GM19463 (cell line): ENCODE measurements around the gene DPPA4.

Source experiments
- ATAC-seq: cut with Tn5 transposase; IDR thresholded peaks from one replicate; pipeline ENCODE4 v1.9.1; 2021; ENCODE audit warnings: mild to moderate bottlenecking, moderate library complexity; ENCODE audit not compliant: unreplicated experiment

Gene DPPA4

DNA sequence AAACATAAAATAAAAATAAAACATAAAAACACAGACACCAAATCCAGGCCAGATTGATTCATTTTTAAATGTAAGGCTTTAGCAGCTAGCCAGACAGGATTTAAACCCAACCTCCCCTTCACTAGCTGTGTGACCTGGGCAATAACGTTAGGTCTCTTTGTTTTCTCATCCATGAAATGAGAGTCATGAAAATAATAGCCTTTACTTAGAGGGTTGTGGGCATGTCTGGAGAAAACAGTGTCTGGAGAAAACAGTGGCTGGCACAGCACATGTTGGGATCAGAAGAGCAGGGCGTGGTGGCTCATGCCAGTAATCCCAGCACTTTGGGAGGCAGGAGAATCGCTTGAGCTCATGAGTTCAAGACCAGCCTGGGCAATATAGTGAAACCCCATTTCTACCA lies 1.9 kb upstream of the DPPA4 start:
- no peak for ATAC-seq

DNA sequence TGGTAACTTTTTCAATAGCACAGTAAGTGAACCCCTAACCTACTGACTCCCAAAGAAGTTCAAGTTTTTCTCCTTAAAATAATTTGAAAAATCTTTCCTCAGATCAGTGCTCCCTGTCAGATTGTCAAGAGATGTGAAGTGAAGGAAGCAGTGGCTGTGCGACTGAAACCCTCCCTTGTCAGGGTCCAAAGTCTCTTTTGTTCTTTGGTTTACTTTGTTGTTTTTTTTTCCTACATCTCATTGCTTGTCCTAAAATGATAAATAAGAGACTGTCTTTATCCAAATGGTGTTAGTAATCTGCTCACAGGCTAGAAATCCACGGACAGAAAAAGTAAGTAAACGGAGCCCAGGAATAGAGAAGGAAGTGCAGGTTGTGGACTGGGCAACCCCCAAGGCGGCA lies 976 bp upstream of the DPPA4 start:
- no peak for ATAC-seq

DNA sequence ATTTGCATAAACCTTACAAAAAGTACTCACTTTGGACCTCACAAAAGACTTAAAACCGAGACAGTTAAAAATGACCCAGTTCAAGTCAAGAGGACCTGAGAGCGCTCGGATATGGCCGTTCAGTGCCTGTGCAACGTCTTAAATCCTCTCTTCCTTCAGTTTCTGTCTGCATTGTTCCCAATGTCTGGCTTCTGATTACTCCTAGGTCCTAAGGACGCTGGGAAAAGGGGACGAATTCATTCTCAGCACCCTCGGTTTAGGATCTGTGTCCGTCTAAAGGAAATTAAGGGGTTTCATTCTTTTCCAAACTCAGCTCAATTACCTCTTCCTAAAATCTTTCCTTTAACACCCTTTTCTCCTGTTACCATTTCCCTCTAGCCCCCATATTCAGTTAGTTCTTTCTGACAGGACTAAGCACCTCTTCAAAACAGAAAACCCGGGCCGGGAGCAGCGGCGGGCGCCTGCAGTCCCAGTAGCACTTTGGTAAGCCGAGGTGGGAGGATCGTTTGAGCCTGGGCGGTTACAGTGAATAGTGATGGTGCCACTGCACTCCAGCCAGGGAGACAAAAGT lies 970 bp downstream of the DPPA4 start:
- ATAC-seq = no peak

DNA sequence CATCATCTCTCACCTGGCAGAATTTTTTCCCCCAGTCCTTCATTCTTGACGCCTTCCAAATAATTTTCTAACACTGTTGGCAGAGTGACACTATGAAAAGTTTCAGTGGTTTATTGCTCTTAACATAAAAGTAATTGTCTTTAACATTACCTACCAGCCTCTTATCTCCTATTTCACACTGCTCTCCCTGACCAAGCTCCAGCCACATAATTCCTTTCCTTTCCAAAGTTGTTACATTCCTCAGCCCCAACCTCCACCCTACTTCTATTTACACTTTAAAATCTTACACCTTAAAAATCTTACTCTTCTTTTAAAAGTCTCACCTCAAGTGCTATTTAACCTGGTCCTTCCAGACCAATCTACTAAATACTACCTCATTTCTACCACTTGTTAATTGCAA lies 2.8 kb downstream of the DPPA4 start:
- ATAC-seq = no peak

DNA sequence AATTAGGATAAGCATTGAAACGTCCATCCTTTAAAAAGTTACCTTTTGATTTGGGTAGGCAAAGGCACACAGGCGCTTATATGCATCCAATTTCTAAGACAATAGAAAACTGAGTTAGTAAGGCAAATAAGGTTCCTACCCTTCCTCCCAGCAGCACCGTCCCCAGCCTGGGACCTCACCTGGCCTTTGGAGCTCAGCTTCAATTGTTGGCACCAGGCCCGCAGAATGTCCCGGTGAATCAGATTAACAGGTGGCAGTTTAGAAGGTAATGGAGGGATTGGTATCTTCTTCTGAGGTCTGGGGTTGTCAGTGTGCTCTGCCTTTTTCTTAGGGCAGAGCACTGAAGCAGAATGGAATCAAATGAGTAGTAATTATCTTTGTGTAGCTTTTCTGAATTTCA lies 5.7 kb downstream of the DPPA4 start:
- ATAC-seq = no peak

DNA sequence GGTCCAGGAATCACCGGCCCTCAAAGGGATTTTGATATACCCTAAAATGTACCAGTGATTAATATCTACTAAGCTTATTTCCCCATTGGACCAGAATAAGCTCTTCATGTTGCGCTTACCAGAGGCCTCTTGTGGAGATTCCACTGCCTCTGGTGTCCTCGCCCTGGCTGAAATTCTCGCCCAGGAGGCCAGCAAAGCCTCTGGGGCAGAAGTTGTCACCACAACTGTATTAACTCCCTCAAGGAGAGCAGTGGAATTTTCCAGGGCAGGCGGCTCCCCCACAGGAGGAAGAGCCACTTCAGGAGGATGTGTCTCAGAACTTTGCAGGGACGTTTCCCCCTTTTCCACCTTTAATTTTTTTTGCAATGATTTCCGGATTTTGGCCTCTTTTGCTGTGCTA lies 6.9 kb downstream of the DPPA4 start:
- no peak for ATAC-seq

DNA sequence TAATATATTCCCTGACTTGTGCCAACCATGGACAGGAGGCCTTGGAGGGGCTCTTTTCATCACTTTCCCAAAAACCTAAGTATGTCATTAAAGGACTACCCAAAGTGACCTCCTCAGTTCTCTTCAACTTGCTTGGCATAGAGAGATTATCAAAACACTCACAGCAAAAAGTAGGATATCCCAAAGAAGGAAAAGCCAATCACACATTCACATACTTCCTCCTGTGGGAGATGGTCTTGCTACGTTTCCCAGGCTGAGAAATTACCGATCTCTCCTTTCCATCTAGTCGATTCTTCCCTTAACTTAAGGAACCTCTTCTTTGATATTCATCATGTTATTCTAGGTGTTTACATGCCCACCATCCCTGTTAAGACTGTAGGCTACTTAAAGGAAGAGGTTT lies 9.1 kb downstream of the DPPA4 start:
- ATAC-seq = no peak

DNA sequence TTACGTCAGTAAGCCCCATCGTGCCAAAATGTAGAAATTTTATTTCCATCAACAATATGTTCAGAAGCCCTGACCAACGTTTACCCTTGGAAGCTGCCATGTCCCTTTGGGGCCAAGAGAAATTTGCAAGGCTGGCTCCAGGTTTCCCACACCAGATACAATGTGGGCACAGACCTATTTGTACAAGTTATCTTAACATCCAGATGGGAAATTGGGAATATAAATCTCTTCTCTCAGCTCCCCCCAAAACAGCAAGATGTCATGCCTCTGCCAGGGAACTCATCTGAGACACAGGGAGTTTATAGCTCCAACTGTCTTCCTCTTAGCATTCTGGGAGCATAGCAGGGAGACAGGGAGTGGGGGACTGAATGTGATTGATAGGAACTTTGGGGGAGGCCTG lies 11.7 kb downstream of the DPPA4 start:
- ATAC-seq = no peak

DNA sequence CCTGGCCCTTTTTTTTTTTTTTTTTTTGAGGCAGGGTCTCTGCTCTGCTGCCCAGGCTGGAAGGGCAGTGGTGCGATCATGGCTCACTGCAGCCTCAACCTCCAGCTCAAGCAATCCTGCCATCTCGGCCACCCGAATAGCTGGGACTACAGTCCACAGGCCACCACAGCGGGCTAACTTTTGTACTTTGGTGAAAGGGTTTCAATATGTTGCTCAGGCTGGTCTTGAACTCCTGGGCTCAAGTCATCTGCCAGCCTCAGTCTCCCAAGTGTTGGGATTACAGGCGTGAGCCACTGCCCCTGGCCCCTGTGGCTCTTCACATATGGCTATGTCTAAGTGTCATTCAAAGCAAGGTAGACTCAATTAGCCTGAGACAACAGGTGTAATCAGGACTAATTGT lies 12.2 kb downstream of the DPPA4 start:
- no peak for ATAC-seq

DNA sequence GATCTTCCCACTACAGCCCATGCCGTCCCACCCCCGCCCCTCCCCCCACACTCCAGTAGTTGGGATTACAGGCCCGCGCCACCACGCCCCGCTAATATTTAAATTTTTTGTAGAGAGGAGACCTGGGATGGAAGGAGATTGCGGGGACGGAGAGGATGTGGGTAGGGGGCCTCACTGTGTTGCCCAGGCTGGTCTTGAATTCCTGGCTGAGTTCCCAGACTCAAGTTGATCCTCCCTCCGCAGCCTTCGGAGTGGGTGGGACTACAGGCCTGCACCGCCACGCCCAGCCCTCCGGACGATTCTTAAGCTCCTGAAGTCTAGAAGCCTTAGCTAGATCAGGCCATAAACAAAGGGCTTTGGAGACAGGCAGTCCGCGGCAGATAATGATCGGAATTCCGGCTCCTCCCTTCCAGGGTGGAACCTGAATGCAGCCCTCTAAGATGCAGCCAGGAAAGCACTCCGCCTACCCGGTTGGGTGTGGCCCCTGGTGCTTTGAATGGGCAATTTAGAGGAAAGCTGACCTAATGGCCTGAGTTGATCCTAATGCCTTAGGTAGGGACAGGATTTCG lies 21.1 kb downstream of the DPPA4 start, which contains the start of gene DPPA2:
DPPA2 (minus strand) TSS at position 356 of the 569 bp plus-strand sequence. CDS start 1,975 bp downstream, outside the sequence.
- ATAC-seq = no peak

DNA sequence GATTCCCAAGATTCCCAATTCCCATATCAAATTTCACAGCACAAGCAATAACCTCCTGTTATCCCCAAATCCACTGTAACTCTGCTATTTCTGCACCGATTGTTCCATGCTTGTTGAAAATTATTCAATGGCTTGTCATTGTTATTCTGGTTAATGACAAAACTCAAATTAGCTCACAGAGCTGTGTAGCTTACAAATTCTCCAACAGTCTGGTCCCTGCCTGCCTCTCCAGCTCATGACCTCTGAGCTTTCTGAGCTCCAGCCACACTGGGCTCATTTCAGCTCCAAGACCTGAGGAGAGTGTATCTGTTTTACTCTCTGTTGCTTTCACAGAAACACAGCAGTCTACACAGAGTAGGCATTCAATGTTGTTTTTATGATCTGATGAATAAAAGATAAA lies 24.3 kb downstream of the DPPA4 start:
- ATAC-seq = no peak

DNA sequence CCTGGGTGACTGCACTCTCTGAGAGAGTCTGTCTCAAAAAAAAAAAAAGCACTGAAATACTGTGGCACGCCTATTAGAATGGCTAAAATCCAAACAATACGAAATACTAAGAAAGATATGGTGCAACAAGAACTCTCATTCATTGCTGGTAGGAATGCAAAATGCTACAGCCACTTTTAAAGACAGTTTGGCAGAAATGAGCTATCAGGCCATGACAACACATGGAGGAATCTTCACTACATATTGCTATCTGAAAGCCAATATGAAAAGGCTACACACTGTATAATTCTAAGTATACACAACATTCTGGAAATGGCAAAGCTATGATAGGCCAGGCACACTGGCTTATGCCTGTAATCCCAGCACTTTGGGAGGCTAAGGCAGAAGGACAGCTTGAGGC lies 39.9 kb downstream of the DPPA4 start:
- ATAC-seq = no peak

DNA sequence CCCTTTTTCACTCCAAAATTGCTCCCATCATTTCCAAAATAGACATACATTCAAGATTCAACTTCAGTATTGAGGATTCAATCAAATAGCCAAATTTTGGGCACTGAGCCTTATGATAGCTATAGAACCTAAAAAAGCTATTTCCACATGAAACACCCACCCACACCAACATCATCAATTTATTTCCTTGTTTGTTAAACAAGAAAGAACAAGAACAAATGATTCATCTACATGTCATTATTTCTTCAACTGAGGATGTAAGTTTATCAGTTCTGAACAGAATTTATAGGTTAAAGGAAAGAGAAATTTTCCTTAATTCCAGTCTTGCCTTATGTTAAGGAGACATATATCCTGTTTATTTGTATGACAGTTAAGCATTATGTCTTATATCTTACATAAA lies 53.3 kb downstream of the DPPA4 start:
- ATAC-seq = no peak

DNA sequence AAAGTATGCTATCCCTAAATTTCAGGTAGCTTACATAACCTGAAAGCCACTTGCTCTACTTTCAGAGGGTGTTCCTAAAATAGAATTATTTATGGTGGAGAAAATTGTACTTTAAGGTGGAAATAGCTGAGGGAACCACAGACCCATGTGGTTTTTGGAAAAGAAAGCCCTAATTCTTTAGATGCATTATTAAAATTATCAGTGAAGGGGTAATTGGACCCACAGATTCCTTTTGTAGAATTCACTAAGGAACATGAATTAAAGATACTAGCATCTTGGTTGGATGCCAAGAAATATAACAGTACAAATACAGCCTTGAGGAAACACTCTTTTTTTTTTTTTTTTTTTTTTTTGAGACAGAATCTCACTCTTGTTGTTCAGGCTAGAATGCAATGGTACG lies 58.8 kb downstream of the DPPA4 start:
- ATAC-seq = no peak

DNA sequence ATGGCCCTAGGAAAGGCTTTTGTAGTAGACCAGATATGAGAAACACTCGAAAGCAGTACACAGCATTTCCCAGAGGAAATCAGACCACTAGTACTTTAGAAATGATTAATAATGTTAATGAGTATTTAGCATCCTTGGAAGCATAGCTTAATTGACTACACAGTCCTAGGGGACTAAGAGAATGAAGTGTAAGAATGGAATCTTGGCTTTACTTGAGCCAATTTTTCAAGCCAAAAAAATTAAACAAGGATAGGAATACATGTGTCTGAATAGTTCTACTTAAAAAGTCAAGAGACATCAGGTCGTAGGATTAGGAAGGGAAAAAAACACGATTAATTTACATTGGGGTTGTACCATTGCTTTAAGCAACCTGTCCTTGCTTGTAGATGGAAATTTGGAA lies 59.2 kb downstream of the DPPA4 start:
- ATAC-seq = no peak
